SK-N-MC (cell line): ENCODE data around the gene L2HGDH.
A peak's percentile ranks its signal among the peaks of the same experiment; 100 is the strongest.

Source experiments
- DNase-seq: peaks from one replicate; pipeline ENCODE4 v3.0.0-alpha.2; 2011; ENCODE audit warnings: low read depth, low spot score
- H3K27ac ChIP-seq: fragments of 200-600 bp; sonication (generic); 2 replicates; pipeline ENCODE4 v1.5.1; 2016; ENCODE audit warnings: mixed run types
- H3K36me3 ChIP-seq: fragments of 200-600 bp; sonication (generic); 2 replicates; pipeline ENCODE4 v1.6.1; 2017; ENCODE audit warnings: antibody characterized with exemption, low read length, mixed read lengths; ENCODE audit not compliant: insufficient read depth
- H3K4me3 ChIP-seq: fragments of 200-600 bp; sonication (generic); 2 replicates; pipeline ENCODE4 v1.5.1; 2016
- H3K9ac ChIP-seq: fragments of 200-600 bp; sonication (generic); 2 replicates; pipeline ENCODE4 v1.8.0; 2017; ENCODE audit warnings: mixed run types, mixed read lengths; ENCODE audit not compliant: insufficient read length
- H3K9me3 ChIP-seq: fragments of 200-600 bp; sonication (generic); 2 replicates; pipeline ENCODE4 v1.6.1; 2017; ENCODE audit warnings: low read depth, mild to moderate bottlenecking, antibody characterized with exemption, low read length, moderate library complexity, mixed read lengths
- EZH2 ChIP-seq: fragments of 200-600 bp; sonication (generic); IDR thresholded peaks from one replicate; pipeline ENCODE4 v1.6.1; 2017; ENCODE audit warnings: antibody characterized with exemption
- FOXP2 ChIP-seq: optimal IDR thresholded peaks from 2 replicates; pipeline ENCODE3; 2011; ENCODE audit warnings: mild to moderate bottlenecking, moderate library complexity; ENCODE audit not compliant: insufficient read depth; ENCODE audit errors: extremely low read length, control extremely low read depth
- POLR2AphosphoS5 ChIP-seq: IDR thresholded peaks from 2 replicates; pipeline ENCODE4 v1.6.1; 2012; ENCODE audit warnings: mild to moderate bottlenecking, low read depth, low read length, borderline replicate concordance

L2HGDH gene

DNA sequence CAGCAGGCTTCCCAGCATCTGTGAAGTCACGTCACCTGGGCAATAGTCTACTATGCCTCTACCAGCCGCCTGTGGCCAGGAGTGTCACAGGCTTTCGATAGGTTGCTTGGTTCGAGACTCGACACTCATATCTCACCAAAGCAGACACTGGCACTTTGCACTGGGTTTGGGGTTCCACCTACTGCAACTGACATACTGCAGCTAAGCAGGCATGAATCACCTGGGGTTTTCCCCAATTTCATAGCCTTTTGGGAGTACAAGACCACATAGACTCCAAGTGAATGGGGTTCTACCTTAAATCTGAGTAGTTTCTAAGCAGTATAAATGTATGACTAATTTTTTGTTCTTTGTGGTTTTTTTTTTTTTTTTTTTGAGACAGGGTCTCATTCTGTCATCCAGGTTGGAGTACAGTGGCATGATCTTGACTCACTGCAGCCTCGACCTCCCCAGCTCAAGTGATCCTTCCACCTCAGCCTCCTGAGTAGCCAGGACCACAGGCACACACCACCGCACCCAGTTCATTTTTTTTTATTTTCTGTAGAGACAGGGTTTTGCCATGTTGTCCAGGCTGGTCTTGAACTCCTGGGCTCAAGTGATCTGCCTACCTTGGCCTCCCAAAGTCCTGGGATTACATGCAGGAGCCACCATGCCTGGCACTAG lies 32.2 kb upstream of the L2HGDH start:
- H3K27ac ChIP-seq, result no peak overlapping the region
- H3K9me3 ChIP-seq, result no peaks in the 10 kb centered on the region
- DNase-seq, result no peak
- no peak for TF ChIP-seq EZH2
- TF ChIP-seq POLR2AphosphoS5, result no peak
- no peak for TF ChIP-seq FOXP2
- no peak overlapping the region for H3K4me3 ChIP-seq
- no peaks in the 10 kb centered on the region for H3K36me3 ChIP-seq
- H3K9ac ChIP-seq, result no peak overlapping the region

- Histone ChIP-seq H3K36me3 (no peaks in the 10 kb centered on the region), H3K9ac (no peak overlapping the region), H3K27ac (peak overlapping the region; percentile 29; the same call in 1 of the 2 replicates), H3K4me3 (peak overlapping the region; percentile 27), H3K9me3 (no peaks in the 10 kb centered on the region)
- DNase-seq, result no peak
- no peak for TF ChIP-seq POLR2AphosphoS5
- TF ChIP-seq EZH2, result no peak
- no peak for TF ChIP-seq FOXP2
Observed at GRCh38 chr14:50343434-50343833, 31.4 kb upstream of the L2HGDH start.

GRCh38 chr14:50342221-50343078 lies 30.4 kb upstream of the L2HGDH start:
- Histone ChIP-seq H3K27ac (peak overlapping the region; percentile 15; the same call in 1 of the 2 replicates), H3K9me3 (no peaks in the 10 kb centered on the region), H3K36me3 (no peaks in the 10 kb centered on the region), H3K4me3 (peak overlapping the region; percentile 27), H3K9ac (peak overlapping the region; percentile 5)
- no peak for DNase-seq
- TF ChIP-seq EZH2, result no peak
- TF ChIP-seq POLR2AphosphoS5, result no peak
- TF ChIP-seq FOXP2, result peak; percentile 12

- Histone ChIP-seq H3K9me3 (no peaks in the 10 kb centered on the region), H3K27ac (no peak overlapping the region), H3K9ac (no peak overlapping the region), H3K4me3 (no peak overlapping the region), H3K36me3 (no peaks in the 10 kb centered on the region)
- no peak for DNase-seq
- TF ChIP-seq FOXP2, result no peak
Observed at GRCh38 chr14:50340963-50341362, 28.9 kb upstream of the L2HGDH start.

- TF ChIP-seq FOXP2, result no peak
- no peak for TF ChIP-seq EZH2
- no peak for TF ChIP-seq POLR2AphosphoS5
Observed at GRCh38 chr14:50340045-50340444, 28.0 kb upstream of the L2HGDH start.

GRCh38 chr14:50339178-50339804 lies 27.3 kb upstream of the L2HGDH start:
- no peak overlapping the region for H3K4me3 ChIP-seq
- no peaks in the 10 kb centered on the region for H3K36me3 ChIP-seq
- TF ChIP-seq FOXP2, result no peak
- no peak for TF ChIP-seq EZH2
- TF ChIP-seq POLR2AphosphoS5, result no peak
- no peak overlapping the region for H3K9ac ChIP-seq
- no peaks in the 10 kb centered on the region for H3K9me3 ChIP-seq
- DNase-seq, result no peak
- H3K27ac ChIP-seq, result no peak overlapping the region

More at GRCh38 chr14:50340045-50340444, 28.0 kb upstream of the L2HGDH start:
- no peak overlapping the region for H3K27ac ChIP-seq
- no peak overlapping the region for H3K9ac ChIP-seq
- no peak for DNase-seq
- no peak overlapping the region for H3K4me3 ChIP-seq
- H3K36me3 ChIP-seq, result no peaks in the 10 kb centered on the region
- H3K9me3 ChIP-seq, result no peaks in the 10 kb centered on the region

DNA sequence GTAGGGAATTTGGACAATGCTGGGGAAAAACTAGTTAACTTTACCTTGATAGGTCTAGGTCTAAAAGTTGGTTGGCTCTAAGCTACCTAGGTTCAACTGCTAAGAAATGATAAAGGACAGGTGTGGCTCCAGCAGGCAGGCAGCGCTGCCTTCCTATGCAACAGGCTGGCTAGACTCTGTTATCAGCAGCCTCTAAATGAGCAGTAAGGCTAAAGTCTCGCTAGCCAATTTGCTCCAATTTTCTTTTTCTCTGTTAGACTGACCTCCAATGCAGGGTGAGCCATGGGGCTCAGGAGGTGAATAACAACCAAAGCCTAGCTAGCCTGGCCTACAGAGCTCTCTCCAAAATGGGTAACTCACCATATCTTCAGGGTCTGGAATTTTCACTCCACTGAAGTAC lies 26.6 kb upstream of the L2HGDH start:
- H3K36me3 ChIP-seq, result no peaks in the 10 kb centered on the region
- H3K9me3 ChIP-seq, result no peaks in the 10 kb centered on the region
- TF ChIP-seq EZH2 (no peak), POLR2AphosphoS5 (no peak), FOXP2 (no peak)
- DNase-seq, result no peak
- H3K9ac ChIP-seq, result no peak overlapping the region
- no peak overlapping the region for H3K27ac ChIP-seq
- no peak overlapping the region for H3K4me3 ChIP-seq

- no peak for TF ChIP-seq EZH2
- no peak for TF ChIP-seq POLR2AphosphoS5
- TF ChIP-seq FOXP2, result no peak
- DNase-seq, result no peak
- H3K36me3 ChIP-seq, result peaks cover 14% of the 10 kb centered on the region; the same call in 1 of the 2 replicates
- no peak overlapping the region for H3K9ac ChIP-seq
- peak overlapping the region; percentile 54 for H3K27ac ChIP-seq
- no peaks in the 10 kb centered on the region for H3K9me3 ChIP-seq
- H3K4me3 ChIP-seq, result no peak overlapping the region
Observed at GRCh38 chr14:50335989-50336824, 24.2 kb upstream of the L2HGDH start.
